Anterior cingulate cortex (tissue), 58 donors: ENCODE results near the gene GRAP.
"Not testable (repeated sequence)": the region's sequence is repeated elsewhere in the genome, so short reads cannot be mapped to it uniquely, and the experiment has no call there.

Experiments
- DNase-seq, 58 donors: peaks; one replicate each; lab custom pipeline; 2025; lab: John Stamatoyannopoulos, UW

The GRAP gene

GRCh38 chr17:19046782-19047375 is at the start of gene GRAP:
GRAP (minus strand) TSS chr17:19046957; CDS start chr17:19046926, 31 bp downstream.
- DNase-seq: not testable (repeated sequence)

GRCh38 chr17:19093684-19094438 is 47.1 kb upstream of the GRAP start:
- not testable (repeated sequence) for DNase-seq

- DNase-seq: not testable (repeated sequence)
These were observed 46.3 kb upstream of the GRAP start for GRCh38 chr17:19092737-19093683.

GRCh38 chr17:19090058-19090772 is 43.5 kb upstream of the GRAP start:
- DNase-seq: not testable (repeated sequence)

- DNase-seq: not testable (repeated sequence)
These were observed 42.3 kb upstream of the GRAP start for GRCh38 chr17:19088804-19089685.

GRCh38 chr17:19077386-19077785 is 30.6 kb upstream of the GRAP start:
- DNase-seq: not testable (repeated sequence)

- DNase-seq: not testable (repeated sequence)
These were observed 29.8 kb upstream of the GRAP start for GRCh38 chr17:19076398-19077192.

- DNase-seq: not testable (repeated sequence)
These were observed 23.8 kb upstream of the GRAP start for GRCh38 chr17:19070318-19071168.

- DNase-seq: not testable (repeated sequence)
These were observed 17.6 kb upstream of the GRAP start for GRCh38 chr17:19064378-19064777.

- DNase-seq: not testable (repeated sequence)
These were observed 16.7 kb upstream of the GRAP start for GRCh38 chr17:19063326-19063956.

GRCh38 chr17:19062718-19063325 is 16.1 kb upstream of the GRAP start:
- DNase-seq: not testable (repeated sequence)

GRCh38 chr17:19062009-19062717 is 15.4 kb upstream of the GRAP start:
- not testable (repeated sequence) for DNase-seq

GRCh38 chr17:19055447-19055846 is 8.7 kb upstream of the GRAP start:
- not testable (repeated sequence) for DNase-seq

- DNase-seq: not testable (repeated sequence)
These were observed 2.1 kb upstream of the GRAP start for GRCh38 chr17:19048826-19049225.

- DNase-seq: not testable (repeated sequence)
These were observed 753 bp upstream of the GRAP start for GRCh38 chr17:19047510-19047909.

GRCh38 chr17:19044643-19045042 is 2.1 kb downstream of the GRAP start:
- DNase-seq: not testable (repeated sequence)
